Peyer's patch (tissue), 4 donors: ENCODE measurements around the gene INTU.

Experiments used
- CTCF ChIP-seq, 6 experiments: fragments of 450-650 bp in 4 of 6; fragments of 200-600 bp in 2 of 6; sonication (generic) in 1 of 6; IDR thresholded peaks; one replicate each; pipeline ENCODE4 v1.5.1; 2017 to 2019; ENCODE audit warnings: antibody characterized with exemption in 6 of 6, mild to moderate bottlenecking in 3 of 6, moderate library complexity in 1 of 6
- POLR2A ChIP-seq, 2 donors: fragments of 450-650 bp; IDR thresholded peaks; one replicate each; pipeline ENCODE4 v1.5.1; 2017; ENCODE audit warnings: antibody characterized with exemption in 2 of 2, mild to moderate bottlenecking in 2 of 2, moderate library complexity in 2 of 2

- TF ChIP-seq CTCF (IDR thresholded peaks at IDR 0.05) (peak in 4 of 6 experiments; percentile 44 to 49 (median 46)), POLR2A (IDR thresholded peaks at IDR 0.05) (no peak)
These were observed 27.6 kb upstream of the INTU start for GRCh38 chr4:127604949-127605709.
